ENCODE measurements around the gene ACOT6.
A peak's percentile ranks its signal among the peaks of the same experiment; 100 is the strongest.
"Not testable (repeated sequence)": the region's sequence is repeated elsewhere in the genome, so short reads cannot be mapped to it uniquely, and the experiment has no call there.

Gene ACOT6, protein sequence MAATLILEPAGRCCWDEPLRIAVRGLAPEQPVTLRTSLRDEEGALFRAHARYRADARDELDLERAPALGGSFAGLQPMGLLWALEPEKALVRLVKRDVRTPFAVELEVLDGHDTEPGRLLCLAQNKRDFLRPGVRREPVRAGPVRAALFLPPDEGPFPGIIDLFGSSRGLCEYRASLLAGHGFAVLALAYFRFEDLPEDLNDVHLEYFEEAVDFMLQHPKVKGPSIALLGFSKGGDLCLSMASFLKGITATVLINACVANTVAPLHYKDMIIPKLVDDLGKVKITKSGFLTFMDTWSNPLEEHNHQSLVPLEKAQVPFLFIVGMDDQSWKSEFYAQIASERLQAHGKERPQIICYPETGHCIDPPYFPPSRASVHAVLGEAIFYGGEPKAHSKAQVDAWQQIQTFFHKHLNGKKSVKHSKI

DNA sequence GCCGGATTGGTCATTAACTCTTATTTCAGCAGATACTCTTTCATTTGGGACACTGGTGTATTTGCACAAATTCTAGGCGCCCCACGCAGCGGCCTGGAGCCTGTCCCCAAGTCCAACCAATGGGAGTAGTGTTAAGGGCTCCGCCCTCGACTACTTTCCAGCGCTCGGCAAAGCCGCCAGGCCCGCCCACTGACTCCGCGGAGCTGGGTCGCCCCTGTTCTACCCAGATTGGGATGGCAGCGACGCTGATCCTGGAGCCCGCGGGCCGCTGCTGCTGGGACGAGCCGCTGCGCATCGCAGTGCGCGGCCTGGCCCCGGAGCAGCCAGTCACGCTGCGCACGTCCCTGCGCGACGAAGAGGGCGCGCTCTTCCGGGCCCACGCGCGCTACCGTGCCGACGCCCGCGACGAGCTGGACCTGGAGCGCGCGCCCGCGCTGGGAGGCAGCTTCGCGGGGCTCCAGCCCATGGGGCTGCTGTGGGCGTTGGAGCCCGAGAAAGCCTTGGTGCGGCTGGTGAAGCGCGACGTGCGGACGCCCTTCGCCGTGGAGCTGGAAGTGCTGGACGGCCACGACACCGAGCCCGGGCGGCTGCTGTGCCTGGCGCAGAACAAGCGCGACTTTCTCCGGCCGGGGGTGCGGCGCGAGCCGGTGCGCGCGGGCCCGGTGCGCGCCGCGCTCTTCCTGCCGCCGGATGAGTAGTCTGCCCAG lies at the start of gene ACOT6:
Gene ACOT6, plus strand, starts transcription at position 179 of the 707 bp plus-strand sequence. Its CDS starts 55 bp downstream, at position 234.
- DNase-seq, result no peak

DNA sequence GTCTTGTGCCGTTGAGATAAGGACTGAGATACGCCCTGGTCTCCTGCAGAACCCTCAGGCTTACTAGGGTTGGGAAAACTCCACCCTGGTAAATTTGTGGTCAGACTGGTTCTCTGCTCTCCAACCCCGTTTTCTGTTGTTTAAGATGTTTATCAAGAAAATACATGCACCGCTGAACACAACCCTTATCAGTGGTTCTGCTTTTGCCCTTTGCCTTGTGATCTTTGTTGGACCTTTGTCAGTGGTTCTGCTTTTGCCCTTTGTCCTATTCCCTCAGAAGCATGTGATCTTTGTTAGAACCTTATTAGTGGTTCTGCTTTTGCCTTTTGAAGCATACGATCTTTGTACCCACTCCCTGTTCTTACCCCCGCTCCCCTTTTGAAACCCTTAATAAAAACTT lies 49.6 kb upstream of the ACOT6 start:
- not testable (repeated sequence) for DNase-seq

DNA sequence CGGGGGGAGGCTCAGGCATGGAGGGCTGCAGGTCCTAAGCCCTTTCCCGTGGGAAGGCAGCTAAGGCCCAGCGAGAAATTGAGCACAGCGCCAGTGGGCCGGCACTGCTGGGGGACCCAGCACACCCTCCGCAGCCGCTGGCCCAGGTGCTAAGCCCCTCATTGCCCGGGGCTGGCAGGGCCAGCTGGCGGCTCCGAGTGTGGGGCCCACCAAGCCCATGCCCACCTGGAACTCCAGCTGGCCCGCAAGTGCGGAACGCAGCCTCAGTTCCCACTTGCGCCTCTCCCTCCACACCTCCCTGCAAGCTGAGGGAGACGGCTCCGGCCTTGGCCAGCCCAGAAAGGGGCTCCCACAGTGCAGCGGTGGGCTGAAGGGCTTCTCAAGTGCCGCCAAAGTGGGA lies 45.9 kb upstream of the ACOT6 start:
- not testable (repeated sequence) for DNase-seq

DNA sequence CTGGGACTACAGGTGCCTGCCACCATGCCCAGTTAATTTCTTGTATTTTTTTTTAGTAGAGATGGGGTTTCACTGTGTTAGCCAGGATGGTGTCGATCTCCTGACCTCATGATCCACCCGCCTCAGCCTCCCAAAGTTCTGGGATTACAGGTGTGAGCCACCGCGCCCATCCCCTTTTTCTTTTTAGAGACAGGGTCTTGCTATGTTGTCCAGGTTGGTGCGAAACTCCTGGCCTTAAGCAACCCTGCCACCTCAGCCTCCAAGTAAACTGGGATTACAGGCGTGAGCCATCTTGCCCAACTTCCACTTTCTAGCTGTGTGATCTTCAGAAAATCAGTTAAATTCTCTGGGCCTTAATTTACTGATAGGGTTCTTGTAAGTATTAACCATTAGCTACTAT lies 45.4 kb upstream of the ACOT6 start:
- DNase-seq, result not testable (repeated sequence)

DNA sequence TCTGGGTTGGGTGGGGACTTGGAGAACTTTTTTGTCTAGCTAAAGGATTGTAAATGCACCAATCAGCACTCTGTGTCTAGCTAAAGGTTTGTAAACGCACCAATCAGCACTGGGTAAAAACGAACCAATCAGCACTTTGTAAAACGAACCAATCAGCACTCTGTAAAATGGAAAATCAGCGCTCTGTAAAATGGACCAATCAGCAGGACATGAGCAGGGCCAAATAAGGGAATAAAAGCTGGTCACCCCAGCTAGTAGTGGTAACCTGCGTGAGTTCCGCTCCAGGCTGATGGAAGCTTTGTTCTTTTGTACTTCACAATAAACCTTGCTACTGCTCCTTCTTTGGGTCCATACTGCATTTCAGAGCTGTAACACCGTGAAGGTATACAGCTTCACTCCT lies 45.0 kb upstream of the ACOT6 start:
- no peak for DNase-seq

DNA sequence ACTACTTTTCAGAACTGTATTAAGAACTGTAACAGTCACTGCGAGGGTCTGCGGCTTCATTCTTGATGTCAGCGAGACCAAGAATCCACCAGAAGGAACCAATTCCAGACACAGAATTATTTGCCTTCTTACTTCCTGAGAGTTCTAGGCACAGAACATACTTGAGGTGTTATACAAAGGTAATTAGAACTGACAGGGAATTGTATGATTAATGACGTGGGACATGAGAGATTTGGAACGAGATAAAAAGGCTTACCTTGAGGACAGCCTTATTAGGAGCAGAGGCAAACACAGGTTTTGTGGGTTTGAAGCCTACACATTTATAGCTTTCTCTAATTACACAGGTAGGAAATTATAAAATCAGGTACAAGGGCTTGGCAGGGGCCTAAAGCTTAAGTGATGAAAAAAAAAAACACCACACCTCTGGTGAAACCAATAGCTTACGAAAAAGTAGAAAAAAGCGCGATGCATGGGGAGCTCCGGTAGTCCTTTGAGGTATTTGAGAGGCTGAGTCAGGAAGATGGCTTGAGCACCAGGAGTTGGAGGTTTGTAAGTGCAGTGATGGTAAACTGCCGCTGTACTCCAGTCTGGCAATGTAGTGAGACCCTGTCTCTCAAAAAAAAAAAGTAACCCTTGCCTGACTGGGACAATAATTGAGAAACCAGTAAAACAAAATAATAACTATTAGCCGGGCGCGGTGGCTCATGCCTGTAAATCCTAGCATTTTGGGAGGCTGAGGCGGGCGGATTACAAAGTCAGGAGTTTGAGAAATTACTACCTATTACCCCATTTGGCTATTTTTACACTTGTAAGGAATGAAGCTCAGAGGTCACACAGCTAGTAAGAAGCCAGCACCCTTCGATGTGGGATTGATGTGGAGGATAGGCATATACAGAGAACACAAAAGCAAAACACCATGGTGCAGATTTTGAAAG lies 44.1 kb upstream of the ACOT6 start:
- DNase-seq, result no peak

DNA sequence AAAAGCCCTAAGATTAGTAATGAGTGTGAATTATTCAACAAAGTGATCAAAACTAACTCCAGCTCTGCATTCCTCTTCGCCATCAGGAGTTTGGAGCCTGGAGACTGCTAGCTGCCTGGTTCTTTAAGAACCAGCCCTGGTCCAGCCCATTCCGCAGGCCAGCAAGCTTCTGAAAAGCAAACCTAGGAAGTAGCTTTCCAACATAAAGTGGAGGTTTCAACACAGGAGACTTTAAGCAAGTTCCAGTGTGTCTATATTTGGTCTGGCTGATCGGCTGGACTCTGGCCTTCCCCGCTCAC lies 43.5 kb upstream of the ACOT6 start:
- DNase-seq, result not testable (repeated sequence)

DNA sequence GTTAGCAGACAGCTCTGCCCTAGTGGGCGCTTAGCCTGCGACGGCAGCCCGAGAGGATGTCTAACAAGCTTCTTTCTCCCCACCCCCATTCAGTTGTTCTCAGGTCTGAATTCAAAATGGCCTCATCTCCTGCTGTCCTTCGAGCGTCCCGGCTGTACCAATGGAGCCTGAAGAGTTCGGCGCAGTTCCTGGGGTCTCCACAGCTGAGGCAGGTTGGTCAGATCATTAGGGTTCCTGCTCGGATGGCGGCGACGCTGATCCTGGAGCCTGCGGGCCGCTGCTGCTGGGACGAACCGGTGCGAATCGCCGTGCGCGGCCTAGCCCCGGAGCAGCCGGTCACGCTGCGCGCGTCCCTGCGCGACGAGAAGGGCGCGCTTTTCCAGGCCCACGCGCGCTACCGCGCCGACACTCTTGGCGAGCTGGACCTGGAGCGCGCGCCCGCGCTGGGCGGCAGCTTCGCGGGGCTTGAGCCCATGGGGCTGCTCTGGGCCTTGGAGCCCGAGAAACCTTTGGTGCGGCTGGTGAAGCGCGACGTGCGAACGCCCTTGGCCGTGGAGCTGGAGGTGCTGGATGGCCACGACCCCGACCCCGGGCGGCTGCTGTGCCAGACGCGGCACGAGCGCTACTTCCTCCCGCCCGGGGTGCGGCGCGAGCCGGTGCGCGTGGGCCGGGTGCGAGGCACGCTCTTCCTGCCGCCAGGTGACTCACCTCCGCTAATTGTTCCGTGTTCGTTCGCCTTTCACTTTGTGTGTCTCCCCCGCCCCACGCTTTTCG lies 42.9 kb upstream of the ACOT6 start, which contains the start of gene ACOT2:
Gene ACOT2, plus strand, starts transcription at position 29 of the 774 bp plus-strand sequence. Its CDS starts 28 bp downstream, at position 57.
- DNase-seq, result peak; percentile 57 to 66

DNA sequence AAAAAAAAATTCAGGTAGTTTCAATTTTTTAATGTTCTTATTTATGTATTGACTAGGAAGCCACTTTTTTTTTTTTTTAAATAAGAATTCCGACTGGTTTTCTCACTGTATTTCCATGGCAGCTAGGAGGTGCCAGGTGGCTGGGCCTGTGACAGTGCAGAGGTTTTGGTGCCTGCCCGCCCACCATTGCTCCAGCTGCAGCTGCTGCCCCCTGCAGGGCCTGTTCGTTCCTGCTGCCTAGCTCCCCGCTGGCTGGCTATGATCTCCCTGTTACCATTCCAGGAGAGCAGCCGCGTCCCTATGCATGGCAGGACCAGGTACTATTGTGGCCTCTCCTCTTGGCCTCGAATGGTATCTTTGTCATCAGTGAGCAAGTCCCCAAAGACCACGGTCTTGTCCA lies 41.4 kb upstream of the ACOT6 start:
- peak in 1 of 2 experiments; percentile 12 for DNase-seq

DNA sequence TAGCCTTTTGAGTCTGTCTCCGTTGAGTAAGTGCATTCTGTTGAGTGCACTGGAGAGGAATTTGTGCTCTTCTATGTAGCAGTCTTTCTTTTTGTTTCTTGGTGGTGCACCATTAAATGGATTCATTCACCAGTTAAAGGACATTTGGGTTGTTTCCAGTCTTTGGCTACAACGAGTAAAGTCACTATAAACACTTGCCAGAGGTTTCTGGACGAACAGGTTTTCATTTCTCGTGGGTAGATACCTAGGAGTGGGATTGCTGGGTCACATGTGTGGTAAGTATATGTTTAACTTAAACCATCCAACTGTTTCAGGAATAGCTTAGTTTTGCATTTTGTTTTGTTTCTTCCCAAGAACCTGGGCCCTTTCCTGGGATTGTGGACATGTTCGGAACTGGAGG lies 39.3 kb upstream of the ACOT6 start:
- DNase-seq, result not testable (repeated sequence)

DNA sequence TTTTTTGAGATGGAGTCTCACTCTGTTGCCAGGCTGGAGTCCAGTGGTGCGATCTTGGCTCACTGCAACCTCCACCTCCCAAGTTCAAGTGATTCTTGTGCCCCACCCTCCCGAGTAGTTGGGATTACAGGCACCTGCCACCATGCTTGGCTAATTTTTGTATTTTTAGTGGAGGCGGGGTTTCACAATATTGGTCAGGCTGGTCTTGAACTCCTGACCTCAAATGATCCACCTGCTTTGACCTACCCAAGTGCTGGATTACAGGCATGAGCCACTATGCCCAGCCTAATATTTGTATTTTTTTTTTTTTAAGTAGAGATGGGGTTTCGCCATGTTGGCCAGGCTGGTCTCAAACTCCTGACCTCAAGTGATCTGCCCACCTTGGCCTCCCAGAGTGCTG lies 38.6 kb upstream of the ACOT6 start:
- DNase-seq, result not testable (repeated sequence)

DNA sequence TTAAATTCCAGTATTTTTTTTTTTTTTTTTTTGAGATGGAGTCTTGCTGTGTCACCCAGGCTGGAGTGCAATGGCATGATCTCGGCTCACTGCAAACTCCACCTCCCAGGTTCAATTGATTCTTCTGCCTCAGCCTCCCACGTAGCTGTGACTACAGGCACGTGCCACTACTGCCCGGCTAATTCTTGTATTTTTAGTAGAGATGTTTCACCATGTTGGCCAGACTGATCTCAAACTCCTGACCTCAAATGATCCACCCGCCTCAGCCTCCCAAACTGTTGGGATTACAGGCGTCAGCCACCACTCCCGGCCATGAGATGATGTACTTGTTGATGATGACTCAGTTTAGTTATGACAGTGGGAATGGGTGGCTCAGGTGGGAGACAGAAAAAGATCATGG lies 38.1 kb upstream of the ACOT6 start:
- not testable (repeated sequence) for DNase-seq

DNA sequence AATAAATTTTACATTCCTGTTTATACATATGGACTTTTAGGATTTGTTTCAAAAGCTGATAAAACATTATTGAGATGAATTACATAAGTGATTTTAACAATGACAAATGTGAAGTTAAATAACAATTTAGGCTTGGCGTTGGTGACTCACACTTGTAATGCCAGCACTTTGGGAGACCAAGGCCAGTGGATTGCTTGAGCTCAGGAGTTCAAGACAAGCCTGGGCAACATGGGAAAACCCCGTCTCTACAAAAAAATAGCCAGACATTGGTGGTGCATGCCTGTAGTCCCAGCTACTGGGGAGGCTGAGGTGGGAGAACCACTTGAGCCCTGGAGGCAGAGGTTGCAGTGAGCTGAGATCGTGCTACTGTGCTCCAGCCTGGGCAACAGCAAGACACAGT lies 35.9 kb upstream of the ACOT6 start:
- DNase-seq, result no peak

DNA sequence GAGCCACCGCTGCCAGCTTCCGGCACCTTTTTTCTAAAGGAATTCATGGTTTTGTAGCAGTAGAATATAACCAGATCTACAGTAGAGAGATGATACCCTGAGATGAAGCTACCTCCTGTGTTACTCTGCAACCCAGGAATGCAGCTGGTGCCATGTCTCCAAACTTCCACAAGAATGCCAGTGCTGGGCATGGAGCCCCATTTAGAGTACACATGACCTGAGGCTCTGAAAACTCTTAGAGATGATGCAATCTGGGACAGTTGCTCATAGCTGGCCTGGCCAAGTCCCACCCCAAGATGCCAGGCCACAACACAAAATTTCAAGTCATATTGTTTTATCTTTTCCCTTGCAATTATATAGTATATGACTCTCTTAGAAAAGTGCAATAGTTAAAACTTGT lies 35.1 kb upstream of the ACOT6 start:
- not testable (repeated sequence) for DNase-seq

DNA sequence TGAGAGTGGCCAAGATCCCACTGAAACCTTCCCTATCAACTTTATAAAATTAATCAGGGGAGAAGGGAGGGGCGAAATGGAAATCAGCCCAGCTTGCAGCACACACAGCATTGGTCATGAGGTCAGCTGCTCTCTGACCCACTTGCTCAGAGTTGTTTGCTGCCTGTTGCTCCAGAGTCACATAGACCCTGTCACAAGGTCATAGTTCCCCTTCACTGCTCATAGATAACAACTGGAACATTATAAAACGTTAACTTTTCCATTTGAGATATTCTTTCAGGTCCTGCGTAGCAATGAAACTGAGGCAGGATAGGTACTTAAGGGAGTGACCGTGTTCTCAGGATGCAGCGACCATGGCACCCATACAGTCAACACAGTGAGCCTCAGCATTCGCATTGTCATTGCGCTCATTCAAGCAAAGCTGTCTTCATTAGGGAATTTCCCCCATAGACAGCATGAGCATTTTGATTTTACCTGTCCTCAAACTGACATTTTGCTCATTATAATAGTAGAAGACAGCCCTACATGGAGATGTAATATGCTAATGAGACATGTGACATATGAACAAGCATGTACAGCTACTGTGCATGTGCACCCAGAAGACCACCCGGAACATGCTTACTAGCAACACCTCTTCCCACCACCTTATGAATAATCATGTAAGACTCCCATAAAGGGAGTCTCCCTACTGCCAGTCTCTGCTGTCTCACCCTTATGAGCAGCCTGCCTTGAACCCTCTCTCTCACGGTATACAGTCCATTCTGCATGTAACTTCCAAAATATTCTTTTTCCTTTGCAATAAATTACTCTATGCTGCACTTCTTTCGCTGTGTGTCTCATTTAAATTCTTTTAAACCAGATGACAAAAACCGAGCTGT lies 30.0 kb upstream of the ACOT6 start:
- DNase-seq, result not testable (repeated sequence)

DNA sequence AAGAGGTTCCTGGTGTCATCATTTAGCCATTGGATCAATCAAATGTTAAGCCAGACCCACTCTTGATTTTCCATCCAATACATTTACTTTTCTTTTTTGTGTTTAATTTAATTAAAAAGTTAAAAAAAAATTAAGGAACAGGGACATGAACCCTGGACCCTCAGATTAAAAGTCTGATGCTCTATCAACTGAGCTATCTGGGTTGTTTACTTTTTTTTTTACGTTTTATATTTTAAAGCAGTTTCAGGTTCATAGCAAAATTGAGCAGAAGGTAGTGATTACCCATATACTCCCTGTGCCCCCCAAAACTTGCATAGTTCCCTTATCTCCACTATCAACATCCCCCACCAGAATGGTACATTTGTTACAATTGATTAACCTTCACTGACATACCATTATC lies 23.6 kb upstream of the ACOT6 start:
- no peak for DNase-seq

DNA sequence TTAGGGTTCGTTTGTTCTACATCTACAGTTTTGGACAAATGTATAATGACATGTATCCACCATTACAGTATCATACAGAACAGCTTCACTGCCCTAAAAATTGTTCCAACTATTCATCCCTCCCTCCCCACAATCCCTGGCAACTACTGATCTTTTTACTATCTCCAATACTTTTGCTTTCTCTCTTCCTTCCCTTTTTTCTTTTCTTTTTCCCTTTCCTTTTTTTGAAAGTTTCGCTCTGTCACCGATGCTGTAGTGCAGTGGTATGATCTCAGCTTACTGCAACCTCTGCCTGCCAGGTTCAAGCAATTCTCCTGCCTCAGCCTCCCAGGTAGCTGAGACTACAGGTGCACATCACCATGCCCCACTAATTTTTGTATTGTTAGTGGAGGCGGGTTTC lies 23.2 kb upstream of the ACOT6 start:
- DNase-seq, result no peak

DNA sequence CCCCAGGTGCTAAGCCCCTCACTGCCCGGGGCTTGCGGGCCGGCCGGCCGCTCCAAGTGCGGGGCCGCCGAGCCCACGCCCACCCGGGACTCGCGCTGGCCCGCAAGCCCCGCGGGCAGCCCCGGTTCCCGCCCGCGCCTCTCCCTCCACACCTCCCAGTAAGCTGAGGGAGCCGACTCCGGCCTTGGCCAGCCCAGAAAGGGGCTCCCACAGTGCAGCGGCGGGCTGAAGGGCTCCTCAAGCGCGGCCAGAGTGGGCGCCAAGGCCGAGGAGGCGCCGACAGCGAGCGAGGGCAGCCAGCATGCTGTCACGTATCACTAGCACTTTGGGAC lies 21.7 kb upstream of the ACOT6 start:
- not testable (repeated sequence) for DNase-seq

DNA sequence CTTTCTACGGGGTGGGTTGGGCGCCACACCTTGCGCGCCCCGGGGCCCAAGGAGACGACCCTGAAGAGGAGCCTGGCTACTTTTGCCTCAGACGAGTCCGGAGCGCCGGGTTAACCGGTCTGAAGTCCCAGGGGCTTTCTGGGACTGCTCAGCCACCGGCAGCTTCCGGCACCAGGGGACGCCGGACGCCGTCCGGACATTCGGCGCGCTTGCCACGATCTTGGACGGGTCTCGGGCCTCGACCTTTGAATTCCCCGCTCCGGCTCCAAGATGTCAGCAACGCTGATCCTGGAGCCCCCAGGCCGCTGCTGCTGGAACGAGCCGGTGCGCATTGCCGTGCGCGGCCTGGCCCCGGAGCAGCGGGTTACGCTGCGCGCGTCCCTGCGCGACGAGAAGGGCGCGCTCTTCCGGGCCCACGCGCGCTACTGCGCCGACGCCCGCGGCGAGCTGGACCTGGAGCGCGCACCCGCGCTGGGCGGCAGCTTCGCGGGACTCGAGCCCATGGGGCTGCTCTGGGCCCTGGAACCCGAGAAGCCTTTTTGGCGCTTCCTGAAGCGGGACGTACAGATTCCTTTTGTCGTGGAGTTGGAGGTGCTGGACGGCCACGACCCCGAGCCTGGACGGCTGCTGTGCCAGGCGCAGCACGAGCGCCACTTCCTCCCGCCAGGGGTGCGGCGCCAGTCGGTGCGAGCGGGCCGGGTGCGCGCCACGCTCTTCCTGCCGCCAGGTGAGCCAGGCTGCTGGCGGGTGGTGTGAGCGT lies 20.4 kb upstream of the ACOT6 start, which contains the start of gene ACOT4:
Gene ACOT4, plus strand, starts transcription at position 184 of the 760 bp plus-strand sequence. Its CDS starts 87 bp downstream, at position 271.
- no peak for DNase-seq

DNA sequence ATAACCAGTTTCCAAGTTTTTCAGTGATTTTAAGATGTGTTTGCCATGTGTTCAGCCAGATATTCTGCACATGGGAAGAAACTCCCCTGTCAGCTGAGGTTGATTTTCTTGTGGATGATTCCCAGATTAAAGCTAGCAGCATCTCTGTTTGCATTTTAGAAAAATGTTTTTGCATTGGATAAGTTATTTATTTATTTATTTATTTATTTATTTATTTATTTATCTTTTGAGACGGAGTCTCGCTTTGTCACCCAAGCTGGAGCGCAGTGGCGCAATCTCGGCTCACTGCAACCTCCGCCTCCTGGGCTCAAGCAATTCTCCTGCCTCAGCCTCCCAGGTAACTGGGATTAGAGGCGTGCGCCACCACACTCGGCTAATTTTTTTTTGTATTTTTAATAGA lies 17.8 kb upstream of the ACOT6 start:
- DNase-seq, result no peak

DNA sequence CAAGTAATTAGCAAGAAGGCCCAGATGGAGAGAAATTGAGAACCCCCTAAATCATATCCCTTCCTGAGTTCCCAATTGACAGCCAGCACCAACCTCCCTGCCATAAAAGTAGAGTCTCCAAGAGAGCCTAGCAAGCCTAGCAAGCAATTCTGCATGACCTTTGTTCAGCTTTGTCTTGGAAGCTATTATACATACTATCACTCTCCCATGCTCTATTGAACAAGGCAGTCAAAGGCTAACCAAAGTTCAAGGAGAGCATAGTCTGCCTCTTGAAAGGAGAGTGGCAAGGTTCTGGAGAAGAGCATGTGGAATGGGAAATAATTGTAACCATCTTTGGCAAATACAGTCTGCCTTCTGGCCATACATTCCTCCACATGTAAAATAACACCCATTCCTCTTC lies 12.8 kb upstream of the ACOT6 start:
- no peak for DNase-seq

Data from NCI-H187 (cell line).